Measurements from ENCODE around the gene AKR1B15. TPM values are rescaled to one million over a fixed set of nuclear protein-coding genes. Genes with fewer than 3 reads are reported as not detected.

The AKR1B15 gene
- total and polyA plus RNA-seq, 9 of the 15 experiments (the other 6 are each of a cell fraction or from before 2014, with no cell fraction given), result not detected

GRCh38 chr7:134552105-134552504, 3.2 kb downstream of the AKR1B15 start:
- DNase-seq (ENCODE audit: extremely low read depth in 1 of 4, low spot score in 3 of 4), result peak; percentile 21 to 56 (median 34)
- in situ Hi-C loops (cut with MboI) (no loop called here), intact Hi-C loops (cut with micrococcal nuclease) (loop anchor here (1.0 kb wide), 1 partner anchor 120 kb away; no protein-coding TSS in a partner anchor)
- POLR2A ChIA-PET, result no interaction called here
- under 1% methylated on average over 7 of the region's 7 CpGs for WGBS (ENCODE audit: insufficient coverage, low coverage, missing lambda C conversion rate)
- TF ChIP-seq PBX2 (CRISPR knock-in tag; IDR thresholded peaks at IDR 0.05; ENCODE audit: low read depth) (no peak), PBX2 (tag; conservative IDR thresholded peaks at IDR 0.05; ENCODE audit: low read depth) (no peak), CTCF (IDR thresholded peaks at IDR 0.05 in 2 of 3, conservative IDR thresholded peaks at IDR 0.05 in 1 of 3; ENCODE audit: insufficient read depth in 2 of 3, low read depth in 1 of 3, low read length in 3 of 3) (peak; percentile 66 to 70 (median 70)), SMC3 (conservative IDR thresholded peaks at IDR 0.05; ENCODE audit: insufficient read depth, low read depth, low read length) (peak; percentile 20; the same call in 1 of the 2 replicates), FOXK1 (CRISPR knock-in tag; IDR thresholded peaks at IDR 0.05; ENCODE audit: borderline replicate concordance) (no peak), CTCFL (IDR thresholded peaks at IDR 0.05; ENCODE audit: borderline replicate concordance, insufficient read depth, low read depth, low read length, poor library complexity, severe bottlenecking) (peak; percentile 59), RAD21 (CRISPR knock-in tag; conservative IDR thresholded peaks at IDR 0.05 in 1 of 2, IDR thresholded peaks at IDR 0.05 in 1 of 2) (peak in 1 of 2 experiments; percentile 44; a peak in 2 of 4 replicates)
- Histone ChIP-seq H3K9ac (ENCODE audit: insufficient read depth in 1 of 2, low read depth in 2 of 2, low read length in 2 of 2) (no peak overlapping the region), H3K36me3 (ENCODE audit: control insufficient read depth, insufficient read depth, low read length) (no peaks in the 10 kb centered on the region), H3K4me2 (ENCODE audit: insufficient read depth, low read length) (no peak overlapping the region), H3K27me3 (ENCODE audit: control insufficient read depth in 2 of 2, insufficient read depth in 2 of 2, low read length in 2 of 2) (peaks cover 63 to 75% of the 10 kb centered on the region in 2 experiments), H3K9me3 (replicated peaks; ENCODE audit: control insufficient read depth, insufficient read depth, low read depth, low read length) (no peaks in the 10 kb centered on the region), H3K79me2 (ENCODE audit: control insufficient read depth, insufficient read depth, low read length) (no peaks in the 10 kb centered on the region), H3K4me3 (no peak overlapping the region), H4K20me1 (replicated peaks; ENCODE audit: control insufficient read depth, insufficient read depth, low read length) (no peaks in the 10 kb centered on the region; the same call in 1 of the 2 replicates), H2AFZ (ENCODE audit: low read depth, low read length) (no peak overlapping the region), H3K4me1 (replicated peaks in 1 of 2; ENCODE audit: control insufficient read depth in 2 of 2, insufficient read depth in 2 of 2, low read length in 2 of 2) (0 out of 5 replicates have a peak, but pooled peaks cover 0 to 2% of the 10 kb centered on the region in 2 experiments), H3K9me1 (ENCODE audit: control insufficient read depth, insufficient read depth, low read length) (no peaks in the 10 kb centered on the region), H3K27ac (ENCODE audit: extremely low read depth, low read depth, low read length) (no peak overlapping the region)
- peak; percentile 42 for FAIRE-seq
- peak; percentile 74 for ATAC-seq
- no TSS peak for BruUV-seq (replicated peaks)
- CTCF ChIA-PET (ENCODE audit: low intra/inter-chr PET ratio), result interaction anchor here (0.7 to 1.1 kb wide), 3 partner anchors 37 to 121 kb away, joined by 3 to 4 read pairs (median 4); no protein-coding TSS in a partner anchor

Measured in K562 (cell line).